ENCODE measurements around the gene OR2A5.

Gene OR2A5

DNA sequence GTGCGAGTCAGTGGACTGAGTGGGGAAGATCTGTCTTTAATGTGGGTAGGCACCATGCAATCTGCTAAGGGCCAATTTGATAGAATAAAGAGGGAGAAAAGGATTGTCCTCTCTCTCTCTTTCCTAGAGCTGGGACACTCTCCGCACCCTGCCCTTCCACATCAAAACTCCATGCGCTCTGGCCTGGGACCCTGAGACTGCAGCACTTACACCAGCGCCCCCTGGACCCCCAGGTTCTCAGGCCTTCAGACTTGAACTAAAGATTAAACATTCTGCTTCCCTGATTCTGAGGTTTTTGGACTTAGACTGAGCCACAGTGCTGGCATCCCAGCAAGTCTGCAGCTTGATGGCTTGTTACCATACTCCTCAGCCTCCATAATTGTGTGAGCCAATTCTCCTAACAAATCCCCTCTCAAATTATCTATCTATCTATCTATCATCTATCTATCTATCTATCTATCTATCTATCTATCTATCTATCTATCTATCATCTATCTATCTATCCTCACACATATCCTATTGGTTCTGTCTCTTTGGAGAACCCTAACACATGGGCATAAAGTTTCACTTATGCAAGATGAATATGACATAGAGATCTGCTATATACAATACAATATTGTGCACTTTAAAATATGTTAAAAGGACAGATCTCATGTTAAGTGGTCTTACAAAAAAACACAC, 22.4 kb upstream of the OR2A5 start:
- no peak overlapping the region for H3K4me3 ChIP-seq (ENCODE audit: low read length)
- TF ChIP-seq, protein P1, sequence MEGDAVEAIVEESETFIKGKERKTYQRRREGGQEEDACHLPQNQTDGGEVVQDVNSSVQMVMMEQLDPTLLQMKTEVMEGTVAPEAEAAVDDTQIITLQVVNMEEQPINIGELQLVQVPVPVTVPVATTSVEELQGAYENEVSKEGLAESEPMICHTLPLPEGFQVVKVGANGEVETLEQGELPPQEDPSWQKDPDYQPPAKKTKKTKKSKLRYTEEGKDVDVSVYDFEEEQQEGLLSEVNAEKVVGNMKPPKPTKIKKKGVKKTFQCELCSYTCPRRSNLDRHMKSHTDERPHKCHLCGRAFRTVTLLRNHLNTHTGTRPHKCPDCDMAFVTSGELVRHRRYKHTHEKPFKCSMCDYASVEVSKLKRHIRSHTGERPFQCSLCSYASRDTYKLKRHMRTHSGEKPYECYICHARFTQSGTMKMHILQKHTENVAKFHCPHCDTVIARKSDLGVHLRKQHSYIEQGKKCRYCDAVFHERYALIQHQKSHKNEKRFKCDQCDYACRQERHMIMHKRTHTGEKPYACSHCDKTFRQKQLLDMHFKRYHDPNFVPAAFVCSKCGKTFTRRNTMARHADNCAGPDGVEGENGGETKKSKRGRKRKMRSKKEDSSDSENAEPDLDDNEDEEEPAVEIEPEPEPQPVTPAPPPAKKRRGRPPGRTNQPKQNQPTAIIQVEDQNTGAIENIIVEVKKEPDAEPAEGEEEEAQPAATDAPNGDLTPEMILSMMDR (conservative IDR thresholded peaks at IDR 0.05; ENCODE audit: low read depth, low read length) = no peak
- DNase-seq (ENCODE audit: low read depth) = no peak

DNA sequence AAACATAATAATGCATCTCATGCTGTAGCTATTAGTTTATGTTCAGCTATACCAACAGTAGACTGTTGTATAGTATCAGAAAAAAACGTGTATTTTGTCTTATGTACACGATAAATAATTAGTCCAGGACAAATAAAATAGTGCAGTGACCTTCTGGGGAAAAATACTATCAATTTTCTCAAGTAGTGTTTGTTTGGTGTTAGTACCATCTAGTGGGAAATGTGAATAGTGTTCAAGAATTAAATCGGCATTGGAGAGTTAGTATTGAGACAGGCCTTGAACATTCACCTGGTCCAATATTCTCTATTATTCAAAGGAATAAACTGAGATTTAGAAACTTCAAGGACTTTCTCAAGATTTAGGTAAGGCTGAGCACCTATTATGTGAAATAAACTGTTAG, 21.7 kb upstream of the OR2A5 start:
- peak; percentile 10 for DNase-seq (ENCODE audit: low read depth)
- TF ChIP-seq, protein P1 (conservative IDR thresholded peaks at IDR 0.05; ENCODE audit: low read depth, low read length) = peak; percentile 53
- H3K4me3 ChIP-seq (ENCODE audit: low read length) = no peak overlapping the region

DNA sequence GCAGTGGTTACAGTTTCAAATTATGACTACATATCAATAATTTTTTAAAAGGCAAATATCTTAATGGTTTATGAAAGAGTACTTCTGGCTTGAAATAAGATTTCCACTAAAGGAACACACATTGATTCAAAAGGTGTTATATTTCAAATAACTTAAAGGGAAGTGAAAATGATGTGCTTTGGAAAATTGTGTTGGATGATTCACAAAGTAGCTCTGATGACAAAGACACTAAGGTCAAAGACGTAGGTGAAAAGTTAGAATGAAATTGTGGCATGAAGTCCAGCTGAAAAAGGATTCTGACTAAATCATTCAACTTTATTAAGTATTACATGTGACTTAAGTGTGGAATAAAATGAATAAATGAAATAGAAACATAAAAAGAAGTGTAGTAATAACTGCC, 20.8 kb upstream of the OR2A5 start:
- no peak overlapping the region for H3K4me3 ChIP-seq (ENCODE audit: low read length)
- TF ChIP-seq, protein P1 (conservative IDR thresholded peaks at IDR 0.05; ENCODE audit: low read depth, low read length) = no peak
- DNase-seq (ENCODE audit: low read depth) = no peak

DNA sequence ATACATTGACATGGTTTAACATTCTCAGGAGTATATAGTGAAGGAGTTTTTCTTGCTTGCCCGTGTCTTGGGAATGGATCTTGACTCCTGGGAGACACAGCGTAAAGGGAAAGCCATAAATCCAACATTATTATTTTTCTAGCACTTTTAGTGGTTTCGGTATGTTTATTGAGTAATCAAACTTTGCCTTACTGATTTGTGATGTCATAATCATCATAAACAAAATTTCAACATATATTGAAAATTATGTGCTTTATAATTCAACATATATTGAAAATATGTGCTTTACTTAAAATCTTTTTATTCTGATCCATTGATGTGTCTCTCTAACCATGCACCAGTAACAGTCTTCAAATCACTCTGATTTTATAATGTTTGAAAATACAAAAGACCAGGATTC, 20.2 kb upstream of the OR2A5 start:
- no peak overlapping the region for H3K4me3 ChIP-seq (ENCODE audit: low read length)
- TF ChIP-seq, protein P1 (conservative IDR thresholded peaks at IDR 0.05; ENCODE audit: low read depth, low read length) = no peak
- DNase-seq (ENCODE audit: low read depth) = no peak

DNA sequence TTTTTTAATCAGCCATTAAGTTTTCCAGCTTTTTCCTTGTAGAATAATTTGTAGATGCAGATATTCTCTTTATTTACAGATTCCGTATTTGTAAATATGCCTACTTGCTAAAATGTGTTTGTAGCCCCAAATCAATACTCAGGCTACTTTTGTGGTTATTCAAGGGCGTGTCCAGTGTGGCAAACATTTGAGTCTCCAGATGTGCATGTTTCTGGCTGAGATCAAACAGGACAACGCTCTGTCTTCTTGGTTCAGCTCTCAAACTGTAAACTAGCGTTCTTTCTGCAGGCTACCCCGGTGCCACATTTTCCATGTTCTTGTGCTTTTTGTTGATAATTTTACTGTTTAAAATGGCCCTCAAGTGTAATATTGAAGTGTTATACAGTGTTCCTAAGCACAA, 16.2 kb upstream of the OR2A5 start:
- TF ChIP-seq, protein P1 (conservative IDR thresholded peaks at IDR 0.05; ENCODE audit: low read depth, low read length) = no peak
- DNase-seq (ENCODE audit: low read depth) = no peak
- H3K4me3 ChIP-seq (ENCODE audit: low read length) = no peak overlapping the region

DNA sequence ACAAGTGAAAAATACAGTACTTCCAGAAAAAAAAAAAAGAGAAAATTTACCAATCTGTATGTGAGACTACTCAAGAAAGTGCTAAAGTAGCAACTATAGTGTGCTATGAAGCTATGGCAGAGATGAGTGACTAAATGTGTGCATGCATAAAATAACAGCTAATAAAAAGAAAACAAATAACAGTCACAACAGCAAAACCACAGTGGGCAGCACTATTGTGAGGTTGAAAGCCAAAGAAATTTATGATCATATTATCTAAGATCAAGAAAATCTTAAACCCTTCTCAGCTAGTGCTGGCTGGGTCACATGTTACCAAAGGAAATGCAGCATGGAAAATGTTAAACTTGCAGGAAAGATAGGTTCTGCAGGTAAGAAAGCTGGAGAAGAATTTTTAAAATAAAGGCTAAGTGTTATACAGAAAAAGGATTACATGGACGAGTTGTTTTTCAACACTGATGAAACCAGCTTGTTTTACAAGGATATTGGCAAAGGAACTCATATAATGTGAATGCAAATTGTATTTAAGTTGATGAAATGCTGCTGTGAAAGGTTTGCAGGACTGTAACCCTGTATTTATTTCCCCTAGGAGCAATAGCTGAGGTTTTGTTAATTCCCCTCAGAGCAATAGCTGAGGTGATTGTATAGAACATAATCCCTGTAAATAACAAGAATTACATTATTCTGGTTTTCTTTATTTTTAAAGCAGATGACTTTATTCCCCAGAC, 15.6 kb upstream of the OR2A5 start:
- no peak overlapping the region for H3K4me3 ChIP-seq (ENCODE audit: low read length)
- DNase-seq (ENCODE audit: low read depth) = no peak
- TF ChIP-seq, protein P1 (conservative IDR thresholded peaks at IDR 0.05; ENCODE audit: low read depth, low read length) = no peak

DNA sequence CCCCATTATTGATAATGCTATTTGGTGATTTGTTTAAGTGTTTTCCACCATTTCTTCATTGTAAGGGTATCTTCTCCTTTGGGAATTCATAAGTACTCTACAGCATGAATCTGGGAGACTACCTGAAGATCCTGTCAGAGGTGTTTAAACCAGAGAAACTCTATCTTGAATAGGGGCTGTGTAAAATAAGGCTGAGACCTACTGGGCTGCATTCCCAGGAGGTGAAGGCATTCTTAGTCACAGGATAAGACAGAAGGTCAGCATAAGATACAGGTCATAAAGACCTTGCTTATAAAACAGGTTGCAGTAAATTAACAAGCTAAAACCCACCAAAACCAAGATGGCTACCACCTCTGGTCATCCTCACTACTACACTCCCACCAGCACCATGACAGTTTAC, 13.4 kb upstream of the OR2A5 start:
- H3K4me3 ChIP-seq (ENCODE audit: low read length) = no peak overlapping the region
- TF ChIP-seq, protein P1 (conservative IDR thresholded peaks at IDR 0.05; ENCODE audit: low read depth, low read length) = no peak
- no peak for DNase-seq (ENCODE audit: low read depth)

Measured in retinal pigment epithelial cell (primary cell).